ENCODE data around the gene CDC27.
"Not testable (repeated sequence)": the region's sequence is repeated elsewhere in the genome, so short reads cannot be mapped to it uniquely, and the experiment has no call there.

Gene CDC27

DNA sequence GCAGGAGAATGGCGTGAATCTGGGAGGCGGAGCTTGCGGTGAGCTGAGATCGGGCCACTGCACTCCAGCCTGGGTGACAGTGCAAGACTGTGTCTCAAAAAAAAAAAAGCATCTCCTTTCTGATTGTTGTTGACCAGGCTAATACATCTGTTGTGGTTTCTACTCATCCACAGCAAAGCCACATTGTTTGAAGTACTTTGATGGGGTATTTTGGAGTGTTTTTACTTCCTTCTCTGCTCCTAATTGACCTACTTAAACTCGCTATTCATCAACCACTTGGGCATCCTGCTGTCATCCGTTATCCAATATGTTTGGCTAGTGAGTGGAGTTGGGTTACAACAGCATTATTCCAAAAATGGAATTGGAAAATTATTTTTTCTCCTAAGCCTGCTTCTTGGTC is 3.5 kb upstream of the CDC27 start:
- Histone ChIP-seq H3K27ac (no peak overlapping the region), H3K4me3 (no peak overlapping the region)
- no peak for DNase-seq (ENCODE audit: low spot score)
- TF ChIP-seq, protein P1, sequence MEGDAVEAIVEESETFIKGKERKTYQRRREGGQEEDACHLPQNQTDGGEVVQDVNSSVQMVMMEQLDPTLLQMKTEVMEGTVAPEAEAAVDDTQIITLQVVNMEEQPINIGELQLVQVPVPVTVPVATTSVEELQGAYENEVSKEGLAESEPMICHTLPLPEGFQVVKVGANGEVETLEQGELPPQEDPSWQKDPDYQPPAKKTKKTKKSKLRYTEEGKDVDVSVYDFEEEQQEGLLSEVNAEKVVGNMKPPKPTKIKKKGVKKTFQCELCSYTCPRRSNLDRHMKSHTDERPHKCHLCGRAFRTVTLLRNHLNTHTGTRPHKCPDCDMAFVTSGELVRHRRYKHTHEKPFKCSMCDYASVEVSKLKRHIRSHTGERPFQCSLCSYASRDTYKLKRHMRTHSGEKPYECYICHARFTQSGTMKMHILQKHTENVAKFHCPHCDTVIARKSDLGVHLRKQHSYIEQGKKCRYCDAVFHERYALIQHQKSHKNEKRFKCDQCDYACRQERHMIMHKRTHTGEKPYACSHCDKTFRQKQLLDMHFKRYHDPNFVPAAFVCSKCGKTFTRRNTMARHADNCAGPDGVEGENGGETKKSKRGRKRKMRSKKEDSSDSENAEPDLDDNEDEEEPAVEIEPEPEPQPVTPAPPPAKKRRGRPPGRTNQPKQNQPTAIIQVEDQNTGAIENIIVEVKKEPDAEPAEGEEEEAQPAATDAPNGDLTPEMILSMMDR (IDR thresholded peaks at IDR 0.05): no peak

DNA sequence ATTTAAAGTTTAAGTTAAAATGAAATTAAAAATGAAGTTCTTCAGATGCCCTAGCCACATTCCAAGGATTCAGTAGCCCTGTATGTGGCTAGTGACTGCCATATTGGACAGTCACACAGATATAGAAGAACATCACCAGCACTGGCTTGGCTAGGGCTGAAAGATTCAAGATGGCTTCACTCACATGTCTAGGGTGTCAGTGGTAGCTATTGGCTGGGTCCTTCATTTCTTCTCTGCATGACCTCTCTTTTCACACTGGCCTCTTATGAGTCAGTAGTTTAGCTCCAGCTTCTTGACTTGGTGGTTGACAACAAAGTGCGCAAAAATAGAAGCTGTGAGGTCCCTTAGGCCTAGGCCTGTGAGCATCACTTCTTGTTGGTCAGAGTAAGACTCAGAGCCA is 1.7 kb upstream of the CDC27 start:
- H3K27ac ChIP-seq: no peak overlapping the region
- DNase-seq (ENCODE audit: low spot score): no peak
- TF ChIP-seq, protein P1 (IDR thresholded peaks at IDR 0.05): no peak
- H3K4me3 ChIP-seq: no peak overlapping the region

DNA sequence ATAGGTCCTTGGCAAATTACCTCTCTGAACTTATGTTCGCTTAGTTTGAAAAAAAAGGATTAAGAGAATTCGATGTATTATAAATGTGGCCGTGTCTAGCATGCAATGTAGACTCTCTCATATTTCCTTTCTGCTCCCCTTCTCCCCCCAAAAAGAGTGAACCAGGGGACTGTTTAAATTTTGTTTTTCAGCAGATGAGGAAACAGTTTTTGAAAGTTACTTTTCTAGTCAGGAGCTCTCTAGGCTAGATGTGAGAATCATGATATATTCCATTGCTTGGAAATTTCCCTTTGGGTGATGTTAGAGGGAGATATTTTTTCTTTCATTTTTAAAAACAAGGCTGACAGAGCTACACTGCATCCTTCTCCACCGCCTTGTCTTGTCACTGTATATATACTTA is 1.1 kb upstream of the CDC27 start:
- no peak overlapping the region for H3K4me3 ChIP-seq
- H3K27ac ChIP-seq: no peak overlapping the region
- DNase-seq (ENCODE audit: low spot score): no peak
- TF ChIP-seq, protein P1 (IDR thresholded peaks at IDR 0.05): no peak

DNA sequence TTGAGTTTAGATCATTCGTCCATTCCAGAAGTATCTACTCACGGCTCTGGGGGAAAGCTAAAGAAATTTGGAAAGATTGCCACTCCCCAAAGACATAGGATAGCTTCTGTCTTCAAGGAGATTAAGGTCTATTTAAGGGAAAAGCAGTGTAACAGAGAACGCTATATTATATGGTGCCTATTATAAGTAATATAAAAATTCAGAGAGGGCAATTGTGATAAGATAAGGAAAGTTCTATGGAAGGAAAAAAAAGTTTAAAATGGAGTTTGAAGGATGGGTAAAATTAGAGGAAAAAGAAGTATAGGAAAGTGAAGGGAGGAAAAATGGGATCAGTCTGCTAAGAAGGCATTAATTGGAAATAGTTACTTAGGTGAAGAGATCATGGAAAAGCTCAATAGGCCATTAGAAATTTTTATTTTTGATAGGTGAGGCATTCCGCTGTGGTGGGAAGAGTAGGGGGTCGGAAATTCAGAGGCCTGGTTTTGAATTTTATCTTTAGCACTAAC is 690 bp upstream of the CDC27 start:
- peak overlapping the region; percentile 97 for H3K4me3 ChIP-seq

DNA sequence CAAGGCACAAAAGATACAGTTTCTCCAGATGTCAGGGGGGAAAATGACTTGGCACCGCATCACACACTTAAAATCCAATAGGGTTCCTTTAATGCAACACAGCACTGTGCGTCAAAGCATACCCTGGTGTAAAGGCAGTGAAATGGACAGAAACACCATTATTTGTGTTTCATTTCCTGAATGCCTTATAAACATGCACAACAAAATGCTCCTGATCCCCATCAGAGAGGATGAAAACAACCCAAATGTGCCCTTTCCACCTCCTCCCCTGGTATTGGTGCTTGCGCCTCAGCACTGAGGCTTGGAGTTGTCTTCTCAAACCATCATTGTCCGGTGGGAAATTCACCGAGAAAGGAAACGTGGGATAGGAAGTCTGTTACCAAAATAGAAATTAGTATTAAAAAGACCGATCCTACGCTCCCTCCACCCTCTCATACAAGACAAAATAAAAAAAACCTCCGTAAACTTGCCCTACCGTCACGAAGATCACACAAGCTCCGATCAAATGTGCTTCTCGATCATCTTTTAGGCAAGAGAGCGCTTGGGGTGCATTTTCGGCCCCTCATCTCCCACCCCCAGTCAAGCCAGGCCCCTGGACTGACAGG is 722 bp downstream of the CDC27 start:
- peak overlapping the region; percentile 88 to 99 for H3K27ac ChIP-seq
- peak overlapping the region; percentile 97 for H3K4me3 ChIP-seq
- TF ChIP-seq, protein P1 (IDR thresholded peaks at IDR 0.05): no peak
- no peak for DNase-seq (ENCODE audit: low spot score)

More for the DNA sequence above, 690 bp upstream of the CDC27 start:
- no peak for DNase-seq (ENCODE audit: low spot score)
- H3K27ac ChIP-seq: peak overlapping the region; percentile 66 to 90
- TF ChIP-seq, protein P1 (IDR thresholded peaks at IDR 0.05): no peak

DNA sequence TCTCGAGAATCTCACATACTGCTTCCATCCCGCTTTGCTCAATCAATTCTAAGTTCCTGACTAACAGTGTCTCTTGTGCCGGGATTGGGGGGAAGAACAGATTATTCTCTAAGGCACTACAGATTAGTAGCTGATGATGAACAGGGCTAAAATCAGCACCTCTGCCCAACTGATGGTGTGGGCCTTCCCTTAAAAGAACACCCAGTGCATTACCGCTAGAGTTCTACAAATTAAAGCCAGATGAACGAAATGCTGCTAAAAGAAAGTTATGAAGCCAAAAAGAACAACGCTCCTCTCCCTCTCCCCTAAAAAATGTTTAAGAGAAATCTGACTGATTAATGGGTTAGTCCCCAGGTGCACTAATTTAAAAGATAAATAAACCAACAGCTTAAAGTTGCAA is 4.4 kb downstream of the CDC27 start:
- TF ChIP-seq, protein P1 (IDR thresholded peaks at IDR 0.05): no peak
- H3K27ac ChIP-seq: no peak overlapping the region
- no peak for DNase-seq (ENCODE audit: low spot score)
- no peak overlapping the region for H3K4me3 ChIP-seq

DNA sequence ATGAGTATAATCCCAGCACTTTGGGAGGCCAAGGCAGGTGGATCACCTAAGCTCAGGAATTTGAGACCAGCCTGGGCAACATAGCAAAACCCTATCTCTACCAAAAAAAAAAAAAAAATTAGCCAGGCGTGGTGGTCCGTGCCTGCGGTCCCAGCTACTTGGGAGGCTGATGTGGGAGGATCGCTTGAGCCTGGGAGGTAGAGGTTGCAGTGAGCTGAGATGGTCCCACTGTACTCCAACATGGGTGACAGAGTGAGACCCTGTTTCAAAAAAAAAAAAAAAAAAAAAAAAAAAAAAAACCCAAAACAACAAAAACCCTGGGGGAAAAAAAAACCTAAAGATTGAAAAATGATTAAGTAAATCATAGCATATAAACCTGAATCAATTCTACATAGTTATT is 8.1 kb downstream of the CDC27 start:
- not testable (repeated sequence) for H3K4me3 ChIP-seq; DNase-seq (ENCODE audit: low spot score); H3K27ac ChIP-seq
